Lower lobe of right lung (tissue), 2 donors: ENCODE results near the gene CYP11A1. TPM values are rescaled to one million over a fixed set of nuclear protein-coding genes. Genes with fewer than 3 reads are reported as not detected.

ENCODE experiments used
- ATAC-seq, 2 donors: fragments of 200-7000 bp; cut with Tn5 transposase; one replicate each; pipeline ENCODE4 v1.9.1; 2020 to 2022; ENCODE audit warnings: mild to moderate bottlenecking in 2 of 2, moderate library complexity in 2 of 2
- DNase-seq: peaks from one replicate; pipeline ENCODE4 v3.0.0-alpha.2; 2020
- H3K27ac ChIP-seq: fragments of 200-600 bp; one replicate; pipeline ENCODE4 v1.8.0; 2022
- H3K27me3 ChIP-seq: fragments of 200-600 bp; one replicate; pipeline ENCODE4 v1.8.0; 2022; ENCODE audit warnings: low read depth
- H3K36me3 ChIP-seq: fragments of 200-600 bp; one replicate; pipeline ENCODE4 v1.8.0; 2022; ENCODE audit warnings: mild to moderate bottlenecking
- H3K4me1 ChIP-seq: fragments of 200-600 bp; one replicate; pipeline ENCODE4 v1.8.0; 2022
- H3K4me3 ChIP-seq: fragments of 200-600 bp; one replicate; pipeline ENCODE4 v1.8.0; 2022; ENCODE audit warnings: mild to moderate bottlenecking
- H3K9me3 ChIP-seq: fragments of 200-600 bp; one replicate; pipeline ENCODE4 v1.8.0; 2022
- intact Hi-C: fragments of 100-400 bp; cut with DNase I; formaldehyde crosslinking; loops from one replicate; pipeline ENCODE4 v1.11.0; 2022
- total RNA-seq: library from RNA; stranded (reverse); fragmentation: NEBNext Ultra II Directional; extraction: Animal tissue kit (Norgen Biotek cat#: 25700); gene quantifications from one replicate; pipeline ENCODE4 v1.2.1, GENCODE V29; 2021
- TF ChIP-seq, protein P1 (sequence below): fragments of 200-600 bp; IDR thresholded peaks from one replicate; pipeline ENCODE4 v1.8.0; 2022; ENCODE audit warnings: antibody characterized with exemption, mild to moderate bottlenecking
- donor health status: DM: no; HTN: yes; CAD: no; lungs with severe emphysema.

The CYP11A1 gene
- total RNA-seq, 1 donor from 2014 or later = 0.59 TPM

DNA sequence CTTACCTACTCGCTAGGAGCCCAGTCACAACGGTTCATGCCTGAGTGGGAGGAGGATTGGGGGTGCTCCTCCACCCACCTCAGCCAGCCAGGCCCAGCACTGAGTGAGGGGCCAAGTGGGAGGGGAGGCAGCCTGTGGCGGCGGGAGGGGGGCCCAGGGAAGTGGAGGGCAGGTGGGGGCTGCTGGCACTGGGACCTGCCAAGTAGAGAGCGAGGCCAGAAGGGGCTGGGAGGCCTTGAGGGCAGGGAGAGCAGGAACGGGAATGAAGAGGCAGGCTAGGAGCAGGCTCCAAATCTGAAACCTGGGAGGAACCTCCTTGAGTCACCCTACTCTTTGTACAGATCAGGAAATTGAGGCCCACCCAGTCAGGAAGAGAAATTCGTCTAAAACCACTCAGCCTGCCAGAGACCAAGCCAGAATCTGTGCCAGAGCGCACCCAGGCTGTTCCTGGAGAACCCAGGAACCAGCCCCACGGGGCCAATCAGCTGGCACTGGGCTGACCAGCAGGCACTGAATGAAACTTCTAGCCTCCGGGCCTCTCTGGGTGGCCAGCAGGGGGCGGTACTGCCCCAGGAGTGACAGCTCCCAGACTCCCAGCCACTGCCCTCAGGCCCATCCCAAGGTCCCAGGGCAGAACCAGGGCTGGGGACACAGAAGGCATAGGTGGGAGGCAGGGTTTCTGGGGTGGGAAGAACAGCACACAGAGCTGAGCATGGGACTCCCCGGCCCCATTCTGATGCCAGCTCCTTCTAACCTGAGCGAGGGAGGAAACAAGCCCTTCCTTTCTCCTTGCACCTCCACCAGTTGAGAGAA, 14.8 kb upstream of the CYP11A1 start:
- H3K9me3 ChIP-seq = no peaks in the 10 kb centered on the region
- peak; percentile 91 for DNase-seq
- peaks cover 39% of the 10 kb centered on the region for H3K4me1 ChIP-seq
- no peaks in the 10 kb centered on the region for H3K36me3 ChIP-seq
- no peak overlapping the region for H3K27ac ChIP-seq
- TF ChIP-seq, protein P1, sequence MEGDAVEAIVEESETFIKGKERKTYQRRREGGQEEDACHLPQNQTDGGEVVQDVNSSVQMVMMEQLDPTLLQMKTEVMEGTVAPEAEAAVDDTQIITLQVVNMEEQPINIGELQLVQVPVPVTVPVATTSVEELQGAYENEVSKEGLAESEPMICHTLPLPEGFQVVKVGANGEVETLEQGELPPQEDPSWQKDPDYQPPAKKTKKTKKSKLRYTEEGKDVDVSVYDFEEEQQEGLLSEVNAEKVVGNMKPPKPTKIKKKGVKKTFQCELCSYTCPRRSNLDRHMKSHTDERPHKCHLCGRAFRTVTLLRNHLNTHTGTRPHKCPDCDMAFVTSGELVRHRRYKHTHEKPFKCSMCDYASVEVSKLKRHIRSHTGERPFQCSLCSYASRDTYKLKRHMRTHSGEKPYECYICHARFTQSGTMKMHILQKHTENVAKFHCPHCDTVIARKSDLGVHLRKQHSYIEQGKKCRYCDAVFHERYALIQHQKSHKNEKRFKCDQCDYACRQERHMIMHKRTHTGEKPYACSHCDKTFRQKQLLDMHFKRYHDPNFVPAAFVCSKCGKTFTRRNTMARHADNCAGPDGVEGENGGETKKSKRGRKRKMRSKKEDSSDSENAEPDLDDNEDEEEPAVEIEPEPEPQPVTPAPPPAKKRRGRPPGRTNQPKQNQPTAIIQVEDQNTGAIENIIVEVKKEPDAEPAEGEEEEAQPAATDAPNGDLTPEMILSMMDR = peak; percentile 98
- ATAC-seq = peak; percentile 91 to 92
- H3K27me3 ChIP-seq = no peaks in the 10 kb centered on the region
- H3K4me3 ChIP-seq = no peak overlapping the region
- intact Hi-C loops = loop anchor here (5.0 kb wide), 1 partner anchor 55 kb away; no protein-coding TSS in a partner anchor

DNA sequence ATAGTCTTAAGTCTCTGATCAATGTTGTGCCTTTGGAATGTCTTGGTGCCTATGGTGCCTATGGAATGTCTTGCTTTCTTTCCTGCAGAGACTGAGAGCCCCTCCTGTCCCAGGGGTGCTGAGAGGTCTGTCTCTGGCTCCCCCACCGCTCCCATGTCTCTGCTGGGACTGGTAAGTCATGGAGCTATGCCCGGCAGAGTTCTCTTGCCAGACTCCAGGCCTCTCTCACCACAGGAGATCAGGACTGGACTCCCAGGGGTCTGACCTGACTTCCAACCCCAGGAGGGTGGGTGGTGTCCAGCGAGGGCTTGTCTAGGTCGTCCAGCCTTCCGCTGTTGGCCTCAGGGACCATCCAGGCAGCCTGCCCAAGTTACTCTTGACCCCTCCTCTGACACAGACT, 14.0 kb upstream of the CYP11A1 start:
- TF ChIP-seq, protein P1 = no peak
- Histone ChIP-seq H3K4me3 (no peak overlapping the region), H3K27ac (no peak overlapping the region), H3K9me3 (no peaks in the 10 kb centered on the region), H3K36me3 (no peaks in the 10 kb centered on the region), H3K27me3 (no peaks in the 10 kb centered on the region), H3K4me1 (peaks cover 36% of the 10 kb centered on the region)
- intact Hi-C loops = loop anchor here (5.0 kb wide), 1 partner anchor 56 kb away; no protein-coding TSS in a partner anchor
- no peak for DNase-seq
- ATAC-seq = no peak

DNA sequence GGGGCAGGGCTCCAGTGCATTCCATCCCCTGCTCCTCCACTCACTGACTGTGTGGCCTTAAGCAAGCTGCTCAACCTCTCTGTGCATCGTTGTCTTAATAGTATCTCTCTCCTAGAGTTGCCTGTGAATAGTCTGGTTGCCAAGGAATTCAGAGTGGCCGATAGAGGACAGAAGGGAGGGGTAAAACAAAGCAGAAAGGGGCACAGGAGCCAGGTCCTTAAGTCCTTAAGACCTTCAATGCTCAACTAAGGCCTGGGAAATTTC, 13.7 kb upstream of the CYP11A1 start:
- Histone ChIP-seq H3K4me3 (no peak overlapping the region), H3K27me3 (no peaks in the 10 kb centered on the region), H3K27ac (no peak overlapping the region), H3K9me3 (no peaks in the 10 kb centered on the region), H3K4me1 (peaks cover 33% of the 10 kb centered on the region), H3K36me3 (no peaks in the 10 kb centered on the region)
- TF ChIP-seq, protein P1 = no peak
- ATAC-seq (no peak), DNase-seq (no peak)
- intact Hi-C loops = loop anchor here (5.0 kb wide), 1 partner anchor 56 kb away; no protein-coding TSS in a partner anchor

DNA sequence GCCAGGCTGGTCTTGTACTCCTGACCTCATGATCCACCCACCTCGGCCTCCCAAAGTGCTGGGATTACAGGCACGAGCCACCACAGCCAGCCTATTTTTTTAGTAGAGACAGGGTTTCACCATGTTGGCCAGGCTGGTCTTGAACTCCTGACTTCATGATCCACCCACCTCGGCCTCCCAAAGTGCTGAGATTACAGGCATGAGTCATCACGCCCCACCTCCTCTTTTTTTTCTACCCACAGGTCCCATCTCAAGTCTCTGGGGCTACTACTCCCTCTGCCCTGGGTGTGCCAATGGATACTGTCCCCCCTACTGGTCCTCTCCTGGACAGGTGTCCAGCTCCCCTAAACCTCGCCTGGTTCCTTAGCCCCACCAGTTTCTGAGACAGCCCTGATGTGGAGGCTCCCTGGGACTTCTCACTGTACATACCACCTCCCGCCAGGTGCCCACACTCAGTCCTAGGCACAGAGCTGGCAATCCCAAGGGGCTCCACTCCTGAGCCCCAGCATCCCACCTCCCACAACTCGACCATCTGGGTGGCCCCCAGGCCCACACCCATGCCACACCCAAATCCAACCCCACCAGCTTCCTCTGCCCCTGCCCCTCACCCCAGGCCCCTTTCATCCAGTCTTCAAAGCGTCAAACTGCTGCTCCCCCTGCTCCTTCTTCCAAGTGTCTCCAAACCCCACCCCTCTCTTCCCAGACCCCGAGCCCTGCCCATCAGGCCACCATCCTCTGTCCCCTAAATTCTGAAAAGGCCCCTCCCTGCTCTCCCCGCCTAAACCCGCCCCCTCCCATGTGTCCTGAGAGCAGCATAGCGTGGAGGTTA, 13.1 kb upstream of the CYP11A1 start:
- Histone ChIP-seq H3K27ac (no peak overlapping the region), H3K36me3 (no peaks in the 10 kb centered on the region), H3K9me3 (no peaks in the 10 kb centered on the region), H3K4me3 (no peak overlapping the region), H3K4me1 (peaks cover 27% of the 10 kb centered on the region), H3K27me3 (no peaks in the 10 kb centered on the region)
- intact Hi-C loops = loop anchor here (5.0 kb wide), 1 partner anchor 57 kb away; no protein-coding TSS in a partner anchor
- ATAC-seq (no peak), DNase-seq (no peak)
- TF ChIP-seq, protein P1 = no peak

DNA sequence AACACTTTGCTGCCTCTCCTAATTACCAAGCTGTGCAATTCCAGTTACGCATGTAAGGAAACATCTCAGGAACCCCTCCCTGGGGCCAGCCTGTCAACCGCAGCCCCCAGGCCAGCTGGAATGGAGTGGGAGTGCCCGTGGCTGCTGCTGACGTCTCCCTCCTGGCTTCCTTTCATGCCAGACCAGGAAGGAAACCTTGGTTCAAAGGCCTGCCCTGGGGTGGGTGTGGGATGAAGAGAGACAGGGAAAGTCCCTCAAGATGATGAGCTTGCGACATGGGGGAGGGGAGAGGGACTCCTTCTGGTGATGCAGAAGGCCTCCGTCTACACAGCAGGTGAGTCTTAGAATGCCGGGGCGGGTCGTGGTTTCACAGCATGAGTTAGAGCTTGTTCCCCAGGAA, 11.4 kb upstream of the CYP11A1 start:
- Histone ChIP-seq H3K27me3 (no peaks in the 10 kb centered on the region), H3K9me3 (no peaks in the 10 kb centered on the region), H3K27ac (no peak overlapping the region), H3K4me1 (peaks cover 23% of the 10 kb centered on the region), H3K36me3 (no peaks in the 10 kb centered on the region), H3K4me3 (no peak overlapping the region)
- TF ChIP-seq, protein P1 = no peak
- ATAC-seq (no peak), DNase-seq (no peak)
- intact Hi-C loops = no loop called here
